Hepatocyte (in vitro differentiated cells): Measurements from ENCODE around the gene TCFL5.

Experiments
- EZH2 ChIP-seq: fragments of 200-600 bp; sonication (generic); IDR thresholded peaks from 2 replicates; pipeline ENCODE4 v1.6.1; 2016; ENCODE audit warnings: antibody characterized with exemption, mild to moderate bottlenecking, borderline replicate concordance
- EZH2phosphoT487 ChIP-seq: fragments of 200-600 bp; sonication (generic); IDR thresholded peaks from one replicate; pipeline ENCODE4 v1.6.1; 2018; ENCODE audit warnings: antibody characterized with exemption, mild to moderate bottlenecking, low read depth, moderate library complexity; ENCODE audit not compliant: unreplicated experiment, severe bottlenecking
- TF ChIP-seq, protein P1 (sequence below): fragments of 200-600 bp; sonication (generic); IDR thresholded peaks from 2 replicates; pipeline ENCODE4 v1.5.1; 2016; ENCODE audit warnings: antibody characterized with exemption, mild to moderate bottlenecking; ENCODE audit not compliant: poor library complexity

DNA sequence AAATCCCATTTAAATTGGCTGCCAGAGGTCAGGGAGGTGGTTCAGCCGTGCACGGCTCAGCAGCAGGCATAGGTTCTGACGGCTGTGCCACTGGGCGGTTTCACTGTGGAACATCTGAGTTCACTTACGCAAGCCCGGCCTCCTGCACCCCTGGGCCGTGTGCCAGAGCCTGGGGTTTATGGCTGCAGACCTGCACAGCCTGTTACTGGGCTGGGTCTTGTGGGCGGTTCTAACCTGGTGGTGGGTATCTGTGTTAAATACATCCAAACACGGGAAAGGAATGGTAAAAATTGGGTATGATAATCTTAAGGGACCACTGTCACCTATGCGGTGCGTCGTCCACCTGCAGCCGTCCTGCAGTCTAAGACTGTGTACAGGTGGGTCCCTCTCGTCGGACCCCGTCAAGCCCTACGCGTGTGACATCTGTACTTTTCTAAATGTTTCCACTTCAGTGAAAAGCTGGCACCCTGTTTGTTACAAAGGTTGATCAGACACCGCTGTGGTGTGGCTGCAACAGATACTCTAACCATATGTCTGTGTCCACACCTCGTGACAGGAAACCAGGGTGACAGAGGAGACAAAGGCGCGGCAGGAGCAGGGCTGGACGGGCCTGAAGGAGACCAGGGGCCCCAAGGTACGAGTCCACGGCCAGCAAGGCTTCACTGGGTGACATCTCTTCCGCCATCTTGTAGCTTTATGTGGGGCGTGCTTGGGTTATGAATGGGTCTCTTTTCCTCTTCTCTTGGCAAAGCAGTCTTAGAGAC is 23.3 kb downstream of the TCFL5 start:
- TF ChIP-seq, protein P1, sequence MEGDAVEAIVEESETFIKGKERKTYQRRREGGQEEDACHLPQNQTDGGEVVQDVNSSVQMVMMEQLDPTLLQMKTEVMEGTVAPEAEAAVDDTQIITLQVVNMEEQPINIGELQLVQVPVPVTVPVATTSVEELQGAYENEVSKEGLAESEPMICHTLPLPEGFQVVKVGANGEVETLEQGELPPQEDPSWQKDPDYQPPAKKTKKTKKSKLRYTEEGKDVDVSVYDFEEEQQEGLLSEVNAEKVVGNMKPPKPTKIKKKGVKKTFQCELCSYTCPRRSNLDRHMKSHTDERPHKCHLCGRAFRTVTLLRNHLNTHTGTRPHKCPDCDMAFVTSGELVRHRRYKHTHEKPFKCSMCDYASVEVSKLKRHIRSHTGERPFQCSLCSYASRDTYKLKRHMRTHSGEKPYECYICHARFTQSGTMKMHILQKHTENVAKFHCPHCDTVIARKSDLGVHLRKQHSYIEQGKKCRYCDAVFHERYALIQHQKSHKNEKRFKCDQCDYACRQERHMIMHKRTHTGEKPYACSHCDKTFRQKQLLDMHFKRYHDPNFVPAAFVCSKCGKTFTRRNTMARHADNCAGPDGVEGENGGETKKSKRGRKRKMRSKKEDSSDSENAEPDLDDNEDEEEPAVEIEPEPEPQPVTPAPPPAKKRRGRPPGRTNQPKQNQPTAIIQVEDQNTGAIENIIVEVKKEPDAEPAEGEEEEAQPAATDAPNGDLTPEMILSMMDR: no peak
- TF ChIP-seq EZH2phosphoT487 (no peak), EZH2 (no peak)
